GM19240 (cell line): ENCODE measurements around the gene PLVAP.
A peak's percentile ranks its signal among the peaks of the same experiment; 100 is the strongest.

Source experiments
- DNase-seq: peaks from one replicate; pipeline ENCODE4 v3.0.0; 2011; ENCODE audit warnings: low spot score; ENCODE audit not compliant: insufficient read length

Gene PLVAP

GRCh38 chr19:17303167-17303939, 73.8 kb downstream of the PLVAP start, which contains the start of gene ABHD8:
TSS of gene ABHD8 (minus strand) at chr19:17303425. CDS start at chr19:17301616, 1,809 bp downstream.
- DNase-seq, result peak; percentile 95

GRCh38 chr19:17302391-17303166, 74.6 kb downstream of the PLVAP start:
- no peak for DNase-seq
